GM18511 (cell line): ENCODE measurements around the gene C2orf49.

ENCODE experiments used
- ATAC-seq: cut with Tn5 transposase; IDR thresholded peaks from one replicate; pipeline ENCODE4 v1.9.1; 2021; ENCODE audit warnings: mild to moderate bottlenecking, moderate library complexity; ENCODE audit not compliant: unreplicated experiment

The C2orf49 gene

DNA sequence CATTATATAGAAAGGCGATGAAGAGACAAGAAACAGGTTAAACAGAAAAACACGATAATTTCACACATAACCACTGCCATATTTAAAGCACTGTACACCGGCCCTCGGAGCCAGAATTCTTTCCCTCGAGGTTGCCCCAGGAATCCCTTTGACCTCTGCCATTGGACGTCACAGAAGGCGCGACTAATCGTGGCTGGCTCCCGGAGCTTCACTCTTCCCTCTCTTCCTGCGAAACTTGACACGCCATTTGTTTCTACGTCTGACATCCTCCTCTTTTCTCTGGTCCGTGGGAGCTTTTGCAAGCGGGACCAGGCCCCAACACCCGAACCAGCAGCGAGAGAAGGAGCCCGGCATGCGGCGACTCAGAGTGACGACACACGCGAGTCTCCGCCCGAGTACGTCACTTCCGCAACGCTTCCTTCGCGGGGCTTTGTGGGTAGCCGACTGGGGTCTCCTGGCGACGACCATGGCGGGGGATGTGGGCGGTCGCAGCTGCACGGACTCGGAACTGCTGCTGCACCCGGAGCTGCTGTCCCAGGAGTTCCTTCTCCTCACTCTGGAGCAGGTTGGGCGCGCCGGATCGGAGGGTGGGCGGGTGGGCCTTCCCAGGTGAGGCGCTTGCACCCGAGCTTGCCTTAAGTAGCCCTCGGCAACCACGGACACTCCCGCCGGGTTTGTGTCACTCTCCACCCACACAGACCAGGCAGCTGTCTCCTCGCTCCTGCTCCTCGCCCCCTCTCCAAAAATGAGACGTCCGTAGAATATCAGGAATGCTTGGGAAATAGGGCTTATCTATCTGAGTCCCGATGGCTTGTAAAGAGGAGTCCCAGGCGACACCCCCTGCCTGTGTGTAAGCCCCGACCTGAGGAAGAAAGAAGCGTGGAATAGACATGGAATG, at the start of gene C2orf49:
Gene C2orf49 (plus strand): TSS at position 419 of the 898 bp plus-strand sequence. CDS start 48 bp downstream, at position 467.
- peak; percentile 94 for ATAC-seq

DNA sequence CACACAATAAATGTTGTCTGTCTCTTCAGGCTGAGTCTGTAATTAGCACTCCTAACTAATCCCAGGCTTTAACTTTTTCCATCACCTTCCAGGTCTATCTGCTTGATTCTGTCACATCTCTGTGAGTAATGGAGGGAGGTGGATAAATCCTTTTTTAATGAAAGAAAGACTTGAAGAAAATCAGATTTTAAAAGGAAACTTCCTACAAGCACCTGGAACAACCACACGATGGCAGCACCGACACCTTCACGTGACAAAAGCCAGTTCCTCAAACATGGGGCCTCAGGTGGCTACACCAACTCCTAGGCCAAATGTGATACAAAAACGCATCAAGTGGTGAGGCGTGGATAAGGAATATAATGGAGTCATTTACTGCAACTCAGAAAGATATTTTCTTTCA, 49.6 kb upstream of the C2orf49 start:
- ATAC-seq, result no peak

DNA sequence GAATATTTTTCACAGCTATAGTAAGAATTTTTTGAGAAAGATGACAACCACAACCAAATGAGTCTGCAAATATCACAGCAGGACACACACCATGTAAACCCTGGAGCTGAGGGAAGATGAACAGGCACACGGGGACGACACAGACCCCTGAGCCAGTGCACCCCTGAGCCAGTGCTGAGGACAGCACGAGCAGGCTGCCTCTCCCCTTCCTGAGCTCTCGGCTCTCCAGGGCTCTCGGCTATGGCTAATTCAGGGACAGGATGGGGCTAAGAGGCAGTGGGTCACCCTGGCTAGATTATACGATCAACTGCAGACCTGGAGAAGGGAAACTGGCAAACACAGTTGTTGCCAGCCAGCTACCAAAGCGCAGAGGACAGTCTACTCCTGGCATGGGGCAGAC, 49.2 kb upstream of the C2orf49 start:
- ATAC-seq, result no peak

DNA sequence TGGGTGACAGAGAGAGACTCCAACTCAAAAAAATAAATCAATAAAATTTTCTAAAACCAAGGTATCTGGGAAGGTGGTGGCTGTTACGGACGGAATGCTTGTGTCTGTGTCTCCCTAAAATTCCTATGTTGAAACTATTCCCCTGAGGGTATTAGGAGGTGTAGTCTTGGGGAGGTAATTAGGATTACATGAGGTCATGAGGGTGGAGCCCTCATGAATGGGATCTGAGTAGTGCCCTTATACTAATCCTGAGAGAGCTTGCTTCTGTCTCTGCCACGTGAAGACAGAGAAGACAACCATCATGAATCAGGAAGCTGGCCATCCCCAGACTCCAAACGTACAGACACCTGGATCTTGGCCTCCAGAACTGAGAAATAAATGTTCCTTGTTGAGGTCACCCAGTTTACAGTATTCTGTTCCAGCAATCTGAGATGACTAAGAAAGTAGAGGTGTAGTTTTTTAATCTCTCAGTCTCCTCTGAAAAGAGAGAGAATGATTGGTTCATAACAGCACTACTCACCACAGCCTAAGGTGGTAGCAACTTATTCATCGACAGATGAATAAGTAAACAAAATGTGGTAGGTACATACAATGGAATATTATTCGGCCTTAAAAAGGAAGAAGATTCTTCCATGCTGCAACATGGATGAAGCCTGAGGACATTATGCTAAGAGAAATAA, 46.2 kb upstream of the C2orf49 start:
- no peak for ATAC-seq

DNA sequence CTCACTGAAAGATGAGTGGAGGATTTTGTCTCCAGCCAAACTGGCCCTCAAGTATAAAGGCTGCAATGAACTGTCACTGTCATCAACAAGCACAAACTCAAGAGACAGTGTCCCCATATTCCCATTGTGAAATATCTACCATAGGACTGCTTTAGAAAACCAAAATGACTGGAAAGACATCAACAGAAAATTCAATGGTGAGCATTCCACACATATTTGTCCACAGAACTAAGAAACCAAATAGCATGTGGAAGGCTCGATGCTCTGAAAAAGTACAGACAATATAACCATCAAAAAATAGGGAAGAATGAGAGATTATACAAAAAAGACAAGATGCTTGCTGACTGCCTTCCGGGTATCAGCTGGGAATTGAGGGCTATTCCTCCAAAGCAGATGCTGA, 45.4 kb upstream of the C2orf49 start:
- no peak for ATAC-seq

DNA sequence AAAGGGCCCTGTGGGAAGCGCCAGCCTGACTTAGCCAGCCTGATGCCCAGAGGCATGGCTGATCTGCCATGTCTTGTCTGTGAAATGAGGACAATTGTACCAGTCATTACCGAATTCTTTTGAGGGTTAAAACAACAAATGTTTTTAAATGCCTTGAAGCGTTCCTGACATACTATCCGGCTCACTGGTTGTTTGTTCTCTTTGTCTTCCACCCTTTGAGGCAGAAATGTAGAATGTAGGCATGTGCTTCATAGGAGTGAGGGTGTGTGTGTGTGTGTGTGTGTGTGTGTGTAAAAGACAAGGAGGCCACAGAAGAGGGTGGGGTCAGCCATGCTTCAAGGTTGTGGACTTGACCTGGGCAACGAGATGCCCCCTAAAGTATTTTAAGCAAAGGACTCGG, 43.3 kb upstream of the C2orf49 start:
- no peak for ATAC-seq

DNA sequence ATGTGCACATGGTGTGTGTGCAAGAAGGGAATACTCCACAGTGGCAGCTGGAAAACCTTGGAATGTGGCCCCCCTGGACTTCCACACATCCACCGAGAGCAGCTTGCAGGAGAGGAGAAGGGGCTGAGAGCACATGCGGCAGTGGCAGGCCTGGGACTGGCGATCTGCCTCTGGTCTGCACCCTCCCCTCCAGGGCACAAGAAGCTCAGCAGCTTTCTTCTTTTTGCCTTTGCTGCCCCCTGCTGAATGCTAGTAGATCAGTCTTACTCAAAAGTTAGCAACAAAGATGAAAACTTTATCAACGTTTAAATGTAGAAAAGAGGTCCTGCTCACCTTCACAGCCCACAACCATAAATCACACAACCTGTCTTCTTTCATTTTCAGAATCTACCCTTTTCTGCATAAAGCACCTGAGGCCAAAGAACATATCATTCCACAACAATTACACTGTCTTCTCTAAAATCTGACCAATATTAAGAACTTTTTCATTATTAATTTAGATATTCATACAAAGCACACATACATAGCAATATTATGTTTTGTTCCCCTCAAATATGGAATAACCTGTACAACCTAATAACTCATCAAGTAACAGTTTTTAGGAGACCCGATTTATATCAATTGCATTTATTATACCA, 42.4 kb upstream of the C2orf49 start:
- ATAC-seq, result peak; percentile 55

DNA sequence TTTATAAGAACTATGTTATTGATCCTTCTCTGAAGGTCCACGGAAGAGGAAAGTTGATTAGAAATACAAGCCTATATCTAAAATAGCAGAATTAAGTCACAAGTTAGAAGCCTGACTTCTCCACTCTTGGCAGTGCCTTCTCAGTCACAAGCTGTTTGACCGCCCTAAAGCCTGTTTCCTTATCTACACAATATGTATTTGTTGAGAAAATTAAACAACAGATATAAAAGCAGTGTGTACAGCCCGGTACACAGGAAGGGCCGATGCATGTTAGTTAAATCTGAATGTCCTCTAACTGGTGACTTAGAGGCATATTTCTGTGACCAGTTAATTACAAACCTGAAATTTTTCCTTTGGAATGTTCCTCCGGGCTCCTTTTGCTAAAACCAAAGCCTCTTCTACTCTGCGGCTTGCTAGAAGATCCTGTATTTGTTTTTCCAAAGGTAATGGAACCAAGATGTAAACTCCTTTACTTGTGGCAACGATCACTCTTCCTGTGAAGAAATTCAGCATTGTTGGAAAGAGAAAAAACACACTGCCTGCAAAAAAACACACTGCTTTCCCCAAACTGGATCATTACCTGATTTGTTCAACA, 41.2 kb upstream of the C2orf49 start:
- no peak for ATAC-seq

DNA sequence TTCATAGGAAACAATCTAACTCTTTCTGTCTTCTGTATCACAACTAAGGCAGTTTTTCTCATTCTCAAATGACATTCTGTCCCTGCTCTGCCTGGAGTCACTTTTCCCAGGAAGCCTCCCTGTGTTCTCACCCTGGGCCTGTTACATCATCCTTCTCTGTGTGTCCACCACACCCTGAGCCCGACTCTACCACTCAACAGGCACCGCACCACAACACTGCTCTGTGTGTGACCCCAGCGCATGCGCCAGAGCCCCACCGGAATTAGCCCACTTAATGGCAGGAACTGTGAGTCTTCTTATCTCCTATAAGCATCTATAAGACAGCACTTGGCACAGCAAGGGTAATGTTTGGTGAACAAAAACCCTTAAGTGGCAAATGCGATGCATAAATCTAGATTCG, 40.1 kb upstream of the C2orf49 start:
- ATAC-seq, result no peak

DNA sequence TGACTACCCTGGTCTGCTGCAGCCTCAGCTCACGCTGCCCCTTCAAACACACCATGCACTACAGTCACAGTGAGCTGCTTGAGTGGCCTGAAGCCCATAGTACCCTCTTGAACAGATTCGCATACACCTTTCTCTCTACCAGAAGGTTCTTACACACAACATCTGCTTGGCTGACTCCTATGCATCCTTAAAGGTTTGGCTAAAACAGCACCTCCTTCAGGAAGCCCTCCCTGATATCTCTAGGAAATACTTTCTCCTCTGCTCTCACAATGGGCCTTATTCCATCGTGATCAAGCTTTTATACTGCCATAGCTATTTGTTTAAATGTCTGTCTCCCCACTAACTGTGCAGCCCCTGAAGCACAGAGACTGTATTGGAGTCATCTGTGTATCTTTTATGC, 39.3 kb upstream of the C2orf49 start:
- no peak for ATAC-seq

DNA sequence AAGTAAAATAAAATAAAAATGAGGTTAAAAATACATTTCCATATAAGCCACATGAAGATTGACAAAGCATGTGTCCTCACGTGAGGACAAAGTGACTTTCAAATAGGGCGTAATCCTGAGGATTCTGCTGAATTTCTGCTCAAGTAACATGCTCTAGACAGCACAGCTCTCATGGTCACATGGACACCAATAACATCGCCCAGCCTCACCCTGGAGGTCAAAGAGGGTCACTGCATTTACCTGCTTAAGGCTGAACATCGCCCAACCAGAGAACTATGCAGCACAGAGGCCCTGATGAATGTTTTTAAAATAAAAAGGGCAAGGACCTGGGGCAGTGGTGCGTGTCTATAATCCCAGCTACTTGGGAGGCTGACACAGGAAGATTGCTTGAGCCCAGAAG, 38.0 kb upstream of the C2orf49 start:
- ATAC-seq, result no peak

DNA sequence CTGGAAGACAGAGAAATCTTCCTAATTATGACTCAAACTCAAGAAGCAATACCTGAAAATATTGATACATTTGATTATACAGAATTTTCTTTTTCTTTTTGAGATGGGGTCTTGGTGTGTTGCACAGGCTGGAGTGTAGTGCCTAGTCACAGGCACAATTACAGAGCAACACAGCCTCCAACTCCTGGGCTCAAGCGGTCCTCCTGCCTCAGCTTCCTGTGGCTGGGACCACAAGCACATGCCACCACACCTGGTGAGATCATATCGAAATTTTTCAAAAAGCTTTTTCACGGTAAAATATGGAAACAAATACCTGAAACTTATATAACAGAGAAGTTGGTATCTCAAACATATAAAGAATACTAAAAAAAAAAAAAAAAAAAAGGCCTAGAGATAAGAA, 35.7 kb upstream of the C2orf49 start:
- ATAC-seq, result peak; percentile 59

DNA sequence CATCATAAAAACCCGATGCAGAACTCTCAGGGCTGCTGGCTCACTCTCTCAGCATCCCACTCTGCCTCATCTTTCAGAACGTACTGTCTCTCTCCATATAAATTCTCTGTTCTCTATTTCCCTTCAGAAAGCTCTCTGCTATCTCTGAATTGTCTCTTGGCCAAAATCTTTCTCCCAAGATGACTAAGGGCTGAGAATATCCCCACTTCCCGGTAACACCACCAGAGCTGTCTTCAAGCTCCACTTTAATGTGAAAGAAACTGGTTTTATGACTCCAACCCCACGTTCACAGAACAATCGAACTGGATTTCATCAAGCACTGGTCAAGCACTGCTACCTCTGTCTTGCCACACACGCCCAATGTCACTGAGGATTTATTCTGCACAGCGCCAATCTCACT, 30.2 kb upstream of the C2orf49 start:
- no peak for ATAC-seq

DNA sequence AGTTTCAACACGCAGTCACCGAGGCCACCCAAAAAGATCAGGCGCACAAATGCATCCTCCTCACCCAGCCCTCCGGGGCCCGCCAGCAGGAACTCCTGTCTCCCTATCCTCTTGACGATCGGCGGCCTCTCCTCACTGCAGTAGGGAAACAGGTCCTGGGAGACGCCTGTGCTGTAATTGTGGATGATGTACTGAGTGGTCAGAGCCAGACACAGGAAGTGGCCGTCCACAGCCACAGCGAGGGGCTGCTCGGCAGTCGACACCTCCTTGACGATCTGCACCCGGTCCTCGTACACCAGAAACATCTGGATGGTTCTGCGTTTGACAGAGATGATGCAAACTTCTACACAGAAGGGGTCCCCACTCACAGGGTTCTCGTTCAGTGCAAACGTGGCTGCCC, 29.8 kb upstream of the C2orf49 start:
- ATAC-seq, result no peak

DNA sequence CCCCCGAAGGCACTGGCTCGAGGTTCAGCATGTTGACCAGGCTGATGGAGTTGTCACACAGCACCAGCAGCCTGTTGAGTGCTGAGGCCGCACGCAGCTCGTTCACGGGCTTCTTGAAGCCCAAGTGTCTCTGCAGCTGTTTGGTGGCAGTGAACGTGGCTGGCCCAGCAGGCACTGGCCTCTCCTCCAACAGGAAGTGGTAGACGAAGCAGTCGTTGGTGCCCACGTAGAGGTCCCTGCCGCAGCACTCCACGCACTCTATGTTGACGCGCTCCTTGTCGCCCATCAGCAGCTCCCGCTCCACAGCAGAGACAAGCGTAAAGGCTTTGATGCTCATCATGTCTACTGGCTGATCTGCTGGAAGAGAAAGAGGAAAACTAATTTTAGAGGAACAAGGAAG, 29.4 kb upstream of the C2orf49 start:
- ATAC-seq, result no peak

DNA sequence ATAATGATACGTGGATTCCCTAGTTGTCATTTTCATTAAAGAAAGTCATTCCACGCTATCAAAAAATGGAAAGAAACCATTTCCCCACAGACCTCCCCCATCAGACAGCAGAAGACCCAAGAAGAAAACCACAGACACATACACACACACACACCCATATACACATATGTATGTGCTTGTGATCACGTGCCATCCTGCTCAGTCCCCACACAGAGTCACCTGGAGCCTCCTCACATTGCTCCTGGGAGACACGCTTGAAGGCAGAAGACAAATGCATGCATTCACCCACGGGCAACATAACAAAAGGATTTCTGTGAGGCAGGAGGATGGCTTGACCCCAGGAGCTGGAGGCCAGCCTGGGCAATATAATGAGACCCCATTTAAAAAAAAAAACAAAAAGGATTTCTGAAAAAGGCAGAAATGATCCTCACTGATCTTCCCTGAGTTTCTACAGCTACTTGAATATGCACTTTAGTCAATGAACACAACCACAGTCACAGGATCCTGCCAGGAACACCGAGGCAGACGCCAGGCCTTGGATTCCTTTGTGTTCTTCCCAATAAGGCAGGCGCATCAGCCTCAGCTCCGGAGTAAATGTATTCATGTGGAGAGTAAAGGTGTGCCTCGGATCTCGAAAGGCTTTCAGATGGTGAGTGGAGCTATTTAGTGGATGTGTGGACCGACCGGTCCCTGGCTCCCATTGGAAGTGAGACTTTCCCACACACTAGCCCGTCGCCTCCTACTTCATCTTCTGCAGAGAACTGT, 28.8 kb upstream of the C2orf49 start:
- ATAC-seq, result no peak

DNA sequence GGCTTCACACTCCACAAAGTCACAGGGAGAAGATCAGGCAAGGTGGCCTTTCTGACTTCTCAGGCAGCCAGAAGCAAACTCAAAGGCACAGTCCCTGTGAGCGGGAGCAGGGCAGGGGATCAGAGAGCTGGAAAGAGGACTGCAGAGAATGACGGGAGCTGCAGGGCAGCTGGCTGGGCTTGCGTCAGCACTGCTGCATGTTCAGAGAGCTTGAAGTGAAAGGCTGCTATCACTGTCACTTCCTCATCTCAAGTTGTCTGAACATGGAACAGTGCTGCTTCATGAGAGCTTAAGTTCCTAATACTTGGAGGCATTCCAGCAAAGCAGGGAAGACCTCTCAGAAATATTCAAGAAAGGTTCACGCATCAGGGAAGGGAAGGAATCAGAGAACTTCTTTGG, 28.2 kb upstream of the C2orf49 start:
- ATAC-seq, result no peak

DNA sequence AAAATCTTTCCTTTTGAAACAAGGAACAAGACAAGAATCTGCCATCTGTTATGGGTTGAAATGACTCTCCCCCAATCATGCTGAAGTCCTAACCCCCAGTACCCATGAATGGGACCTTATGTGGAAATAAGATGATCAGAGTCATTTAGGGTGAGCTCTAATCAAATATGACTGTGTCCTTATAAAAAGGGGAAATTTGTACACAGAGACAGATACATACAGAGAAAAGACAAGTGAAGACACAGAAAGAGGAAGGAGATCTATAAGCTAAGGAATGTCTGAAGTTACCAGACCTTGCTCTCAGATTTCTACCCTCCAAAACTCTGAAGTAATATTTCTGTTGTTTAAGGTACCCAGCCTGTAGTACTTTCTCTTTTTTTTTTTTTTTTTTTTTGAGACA, 23.5 kb upstream of the C2orf49 start:
- ATAC-seq, result peak; percentile 54

DNA sequence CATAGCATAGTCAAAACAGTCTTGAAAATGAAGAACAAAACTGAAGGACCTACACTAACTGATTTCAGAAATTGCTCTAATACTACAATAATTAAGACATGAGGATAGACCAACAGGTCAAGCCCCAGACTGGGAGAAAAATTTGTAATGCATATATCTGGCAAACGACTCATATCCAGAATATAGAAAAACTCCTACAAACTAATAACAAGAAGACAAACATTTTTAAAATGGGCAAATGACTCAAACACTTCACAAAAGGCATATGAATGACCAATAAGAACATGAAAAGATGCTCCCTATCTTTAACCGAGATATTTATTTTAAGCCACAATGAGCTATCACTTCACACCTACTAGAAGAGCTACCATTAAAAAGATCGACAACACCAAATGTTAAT, 22.0 kb upstream of the C2orf49 start:
- peak; percentile 59 for ATAC-seq

DNA sequence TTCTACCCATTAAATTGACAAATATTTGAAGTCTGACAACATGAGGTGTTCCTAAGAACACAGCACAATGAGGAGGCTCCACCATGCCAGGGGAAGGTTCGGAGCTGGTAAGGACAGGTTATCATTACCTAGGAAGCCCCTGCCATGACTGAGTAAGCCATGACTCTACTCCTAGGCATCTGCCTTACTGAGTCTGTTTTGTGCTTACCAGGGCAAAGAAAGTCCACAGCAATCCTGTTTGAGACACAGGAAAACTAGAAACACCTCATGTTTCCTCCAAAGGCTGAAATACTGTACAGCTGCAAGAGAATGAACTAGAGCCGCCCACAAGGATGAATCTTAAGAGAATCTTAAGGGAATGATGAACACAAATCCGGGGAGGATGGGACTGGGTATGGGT, 19.4 kb upstream of the C2orf49 start:
- ATAC-seq, result no peak
